GM19099 (cell line): ENCODE data around the gene GGPS1.

Experiments
- POLR2A ChIP-seq: IDR thresholded peaks from 3 replicates; pipeline ENCODE4 v1.6.1; 2011; ENCODE audit warnings: low read depth; ENCODE audit not compliant: insufficient read length; ENCODE audit errors: extremely low read depth

GGPS1 gene

GRCh38 chr1:235325854-235326253 is 2.5 kb upstream of the GGPS1 start:
- TF ChIP-seq POLR2A: no peak

- peak; percentile 42 for TF ChIP-seq POLR2A
These were observed 1.4 kb upstream of the GGPS1 start for GRCh38 chr1:235326719-235327558.

- peak; percentile 37 for TF ChIP-seq POLR2A
These were observed 655 bp upstream of the GGPS1 start, which contains the start of gene ARID4B for GRCh38 chr1:235327559-235328270. Gene ARID4B, minus strand, starts transcription at chr1:235328179. Its CDS starts 1,260 bp downstream, at chr1:235326919.

GRCh38 chr1:235329139-235329902 is 951 bp downstream of the GGPS1 start:
- TF ChIP-seq POLR2A: no peak

- TF ChIP-seq POLR2A: no peak
These were observed 2.5 kb downstream of the GGPS1 start for GRCh38 chr1:235330918-235331285.

GRCh38 chr1:235331401-235331800 is 3.0 kb downstream of the GGPS1 start:
- no peak for TF ChIP-seq POLR2A

- no peak for TF ChIP-seq POLR2A
These were observed 8.5 kb downstream of the GGPS1 start for GRCh38 chr1:235336903-235337302.

GRCh38 chr1:235339746-235340145 is 11.4 kb downstream of the GGPS1 start:
- no peak for TF ChIP-seq POLR2A

GRCh38 chr1:235341334-235341733 is 13.0 kb downstream of the GGPS1 start:
- no peak for TF ChIP-seq POLR2A

GRCh38 chr1:235342039-235342438 is 13.7 kb downstream of the GGPS1 start:
- no peak for TF ChIP-seq POLR2A

GRCh38 chr1:235342471-235342870 is 14.1 kb downstream of the GGPS1 start:
- TF ChIP-seq POLR2A: no peak

- no peak for TF ChIP-seq POLR2A
These were observed 15.4 kb downstream of the GGPS1 start for GRCh38 chr1:235343726-235344125.

GRCh38 chr1:235351441-235351840 is 23.1 kb downstream of the GGPS1 start:
- no peak for TF ChIP-seq POLR2A

GRCh38 chr1:235351898-235352297 is 23.5 kb downstream of the GGPS1 start:
- no peak for TF ChIP-seq POLR2A

- no peak for TF ChIP-seq POLR2A
These were observed 29.4 kb downstream of the GGPS1 start for GRCh38 chr1:235357485-235358373.

GRCh38 chr1:235358899-235359298 is 30.5 kb downstream of the GGPS1 start:
- no peak for TF ChIP-seq POLR2A
